Sigmoid colon (tissue), 4 donors: ENCODE measurements around the gene SERPINB5.

Experiments
- CTCF ChIP-seq, 4 experiments: fragments of 450-650 bp in 3 of 4; fragments of 200-600 bp in 1 of 4; IDR thresholded peaks; one replicate each; pipeline ENCODE4 v1.5.1; 2016 to 2019; ENCODE audit warnings: antibody characterized with exemption in 4 of 4, mild to moderate bottlenecking in 3 of 4, moderate library complexity in 2 of 4
- EP300 ChIP-seq, 4 donors: sonication (generic); formaldehyde crosslinking; IDR thresholded peaks; one replicate each; pipeline ENCODE4 v1.6.1; 2017; ENCODE audit warnings: antibody characterized with exemption in 4 of 4
- POLR2A ChIP-seq, 2 donors: fragments of 450-650 bp; IDR thresholded peaks; one replicate each; pipeline ENCODE4 v1.6.1; 2016; ENCODE audit warnings: antibody characterized with exemption in 2 of 2, mild to moderate bottlenecking in 2 of 2, moderate library complexity in 2 of 2
- POLR2AphosphoS5 ChIP-seq, 4 donors: sonication (generic); formaldehyde crosslinking; IDR thresholded peaks; one replicate each; pipeline ENCODE4 v1.6.1; 2017; ENCODE audit warnings: antibody characterized with exemption in 4 of 4

- TF ChIP-seq CTCF (IDR thresholded peaks at IDR 0.05) = no peak
- no peak for TF ChIP-seq POLR2A (IDR thresholded peaks at IDR 0.05)
- no peak for TF ChIP-seq POLR2AphosphoS5 (IDR thresholded peaks at IDR 0.05)
- TF ChIP-seq EP300 (IDR thresholded peaks at IDR 0.05) = no peak
Measured at GRCh38 chr18:63495675-63496074, 18.9 kb downstream of the SERPINB5 start.
